ENCODE data around the gene KISS1R.

DNA sequence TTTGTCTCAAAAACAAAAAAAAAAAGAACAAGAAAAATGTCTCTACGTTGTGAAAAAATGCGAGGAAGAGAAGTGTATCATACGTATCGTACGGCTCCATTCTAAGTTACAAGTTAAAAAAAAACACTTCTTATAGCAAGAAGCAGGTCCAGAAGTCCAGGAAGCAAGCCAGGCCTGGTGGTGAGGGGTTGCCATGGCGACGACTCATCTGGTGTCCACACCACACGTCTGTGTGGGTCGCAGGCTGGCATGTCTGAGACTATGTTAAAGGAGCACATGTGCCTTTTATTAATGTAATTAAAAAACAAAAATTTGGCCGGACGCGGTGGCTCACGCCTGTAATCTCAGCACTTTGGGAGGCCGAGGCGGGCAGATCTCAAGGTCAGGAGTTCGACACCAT is 30.1 kb upstream of the KISS1R start:
- TF ChIP-seq, protein P1, sequence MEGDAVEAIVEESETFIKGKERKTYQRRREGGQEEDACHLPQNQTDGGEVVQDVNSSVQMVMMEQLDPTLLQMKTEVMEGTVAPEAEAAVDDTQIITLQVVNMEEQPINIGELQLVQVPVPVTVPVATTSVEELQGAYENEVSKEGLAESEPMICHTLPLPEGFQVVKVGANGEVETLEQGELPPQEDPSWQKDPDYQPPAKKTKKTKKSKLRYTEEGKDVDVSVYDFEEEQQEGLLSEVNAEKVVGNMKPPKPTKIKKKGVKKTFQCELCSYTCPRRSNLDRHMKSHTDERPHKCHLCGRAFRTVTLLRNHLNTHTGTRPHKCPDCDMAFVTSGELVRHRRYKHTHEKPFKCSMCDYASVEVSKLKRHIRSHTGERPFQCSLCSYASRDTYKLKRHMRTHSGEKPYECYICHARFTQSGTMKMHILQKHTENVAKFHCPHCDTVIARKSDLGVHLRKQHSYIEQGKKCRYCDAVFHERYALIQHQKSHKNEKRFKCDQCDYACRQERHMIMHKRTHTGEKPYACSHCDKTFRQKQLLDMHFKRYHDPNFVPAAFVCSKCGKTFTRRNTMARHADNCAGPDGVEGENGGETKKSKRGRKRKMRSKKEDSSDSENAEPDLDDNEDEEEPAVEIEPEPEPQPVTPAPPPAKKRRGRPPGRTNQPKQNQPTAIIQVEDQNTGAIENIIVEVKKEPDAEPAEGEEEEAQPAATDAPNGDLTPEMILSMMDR (IDR thresholded peaks at IDR 0.05), result no peak
- TF ChIP-seq POLR2A (IDR thresholded peaks at IDR 0.05) (no peak), EP300 (IDR thresholded peaks at IDR 0.05) (no peak)
